DMS53 (cell line): ENCODE measurements around the gene KIAA1143.

Source experiments
- DNase-seq: peaks from one replicate; lab custom pipeline; 2025; lab: John Stamatoyannopoulos, UW

KIAA1143 gene

DNA sequence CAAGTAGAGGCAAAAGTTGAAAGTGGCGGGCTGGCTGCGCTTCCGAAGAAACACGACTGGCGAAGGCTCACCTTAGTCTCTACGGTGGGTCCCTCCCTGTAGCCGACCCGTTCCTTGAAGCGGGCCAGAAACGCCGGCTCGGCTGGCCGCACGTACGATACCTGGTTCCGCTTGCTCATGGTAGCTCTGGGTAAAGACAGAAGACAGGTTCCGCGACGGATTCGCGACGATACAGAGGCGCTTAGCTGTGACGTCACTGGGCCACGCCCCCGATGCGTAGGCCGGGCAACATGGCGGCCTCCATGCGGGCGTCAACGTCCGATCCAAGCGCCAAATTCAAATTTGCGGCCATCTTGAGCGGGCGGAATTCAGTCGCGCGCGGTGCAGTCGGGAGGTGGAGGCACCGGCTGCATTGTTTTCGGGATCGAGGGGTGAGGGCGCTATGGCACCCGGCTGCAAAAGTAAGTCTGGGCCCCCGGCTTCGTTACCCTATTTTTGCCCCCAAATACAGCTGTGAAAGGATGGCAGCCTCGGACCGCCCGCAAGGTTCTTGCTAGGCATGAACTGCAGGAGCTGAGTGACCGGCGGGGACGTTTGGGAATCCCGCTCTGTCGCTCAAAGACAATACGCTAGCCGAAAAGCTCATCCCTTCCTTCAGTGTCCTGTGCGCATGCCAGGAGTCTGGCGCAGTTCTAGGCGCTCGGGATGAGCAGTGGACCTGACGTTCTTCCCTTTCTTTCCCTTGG, at the start of gene KIAA1143, which contains the start of gene KIF15:
Gene KIAA1143, minus strand, starts transcription at position 196 of the 746 bp plus-strand sequence. Its CDS starts 17 bp downstream, at position 179.
Gene KIF15, plus strand, starts transcription at position 371 of the 746 bp plus-strand sequence. Its CDS starts 72 bp downstream, at position 443.
- peak; percentile 89 for DNase-seq

GRCh38 chr3:44805960-44806359, 44.5 kb upstream of the KIAA1143 start:
- no peak for DNase-seq

GRCh38 chr3:44803298-44803697, 41.9 kb upstream of the KIAA1143 start:
- no peak for DNase-seq

- DNase-seq = no peak
Observed at GRCh38 chr3:44802011-44802410, 40.6 kb upstream of the KIAA1143 start.

GRCh38 chr3:44795197-44795596, 33.8 kb upstream of the KIAA1143 start:
- no peak for DNase-seq

DNA sequence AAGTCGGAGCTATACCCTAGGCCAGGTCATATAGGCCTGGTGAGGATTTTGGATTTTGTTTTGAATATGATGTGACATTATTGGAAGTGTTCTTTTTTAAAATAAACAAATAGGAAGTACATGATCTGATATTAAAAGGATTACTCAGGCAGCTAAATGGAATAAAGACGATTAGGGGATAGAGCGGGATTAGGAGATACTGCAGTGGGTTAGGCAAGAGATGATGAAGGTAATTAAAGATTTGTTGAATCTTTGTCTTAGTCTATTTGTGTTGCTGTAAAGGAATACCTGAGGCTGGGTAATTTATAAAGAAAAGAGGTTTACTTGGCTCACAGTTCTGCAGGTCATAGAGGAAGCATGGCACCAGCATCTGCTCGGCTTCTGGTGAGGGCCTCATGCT, 21.5 kb upstream of the KIAA1143 start:
- no peak for DNase-seq

DNA sequence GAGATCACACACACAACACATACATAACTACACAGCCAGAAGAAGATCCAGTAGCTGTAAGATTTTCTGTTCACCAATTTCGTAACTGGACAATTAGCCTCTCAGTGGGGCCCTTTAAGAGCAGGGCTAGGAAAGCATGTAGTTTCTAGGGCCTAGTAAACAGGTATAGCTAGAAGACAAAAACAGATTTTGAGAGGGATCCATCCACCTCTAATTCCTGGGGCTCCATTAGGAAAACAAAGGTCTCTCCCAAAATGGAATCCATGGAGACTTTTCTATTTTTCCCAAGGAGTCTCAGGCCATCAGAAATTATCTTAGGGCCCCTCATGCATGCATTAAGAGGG, 10.7 kb upstream of the KIAA1143 start:
- no peak for DNase-seq

DNA sequence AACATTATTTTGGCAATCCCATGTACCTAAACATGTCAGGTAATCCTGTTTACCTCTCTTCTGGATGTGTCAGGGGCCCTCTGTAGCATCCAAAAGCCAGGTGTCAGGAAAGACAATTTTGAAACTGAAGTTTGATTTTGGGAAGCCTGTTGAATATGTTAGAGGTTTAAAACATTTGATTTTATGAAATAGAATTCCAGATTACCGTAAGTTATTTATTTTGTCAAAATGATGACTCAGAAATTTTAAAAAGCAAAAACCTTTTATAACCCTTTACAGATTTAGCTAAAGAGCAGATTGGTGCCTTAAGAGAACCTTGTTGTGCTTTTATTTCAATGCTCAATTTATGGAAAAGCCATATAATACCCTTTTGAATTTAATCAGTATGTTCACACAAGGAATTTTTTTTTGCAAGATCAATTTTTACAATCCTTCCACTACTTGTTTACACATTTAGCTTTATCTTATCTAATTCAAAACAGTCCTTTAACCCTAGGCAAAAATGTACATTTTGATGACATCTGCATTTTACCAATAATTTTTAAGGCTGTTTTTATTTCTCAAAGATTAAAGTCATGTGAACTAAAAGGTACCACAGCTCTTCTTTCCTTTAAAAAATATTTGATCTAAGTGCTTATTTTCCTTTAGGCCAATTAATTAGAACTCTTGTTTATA, 10.1 kb upstream of the KIAA1143 start:
- no peak for DNase-seq

DNA sequence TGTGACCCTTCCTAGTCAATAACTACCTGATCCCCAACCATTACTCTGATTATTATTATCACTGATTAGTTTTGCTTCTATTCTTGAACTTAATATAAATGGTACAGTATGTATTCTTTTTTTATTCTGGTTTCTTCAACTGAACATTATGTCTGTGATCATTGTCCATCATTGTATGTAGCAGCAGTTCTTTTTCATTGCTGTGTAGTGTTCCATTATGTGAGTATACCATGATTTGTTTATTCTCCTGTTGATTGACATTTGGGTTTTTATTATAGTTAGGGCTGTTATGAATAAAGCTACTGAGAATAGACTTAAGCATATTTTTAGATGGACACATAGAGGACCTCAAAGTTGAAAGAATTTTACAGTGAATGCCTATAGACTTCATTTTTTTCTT, 2.8 kb upstream of the KIAA1143 start:
- no peak for DNase-seq

DNA sequence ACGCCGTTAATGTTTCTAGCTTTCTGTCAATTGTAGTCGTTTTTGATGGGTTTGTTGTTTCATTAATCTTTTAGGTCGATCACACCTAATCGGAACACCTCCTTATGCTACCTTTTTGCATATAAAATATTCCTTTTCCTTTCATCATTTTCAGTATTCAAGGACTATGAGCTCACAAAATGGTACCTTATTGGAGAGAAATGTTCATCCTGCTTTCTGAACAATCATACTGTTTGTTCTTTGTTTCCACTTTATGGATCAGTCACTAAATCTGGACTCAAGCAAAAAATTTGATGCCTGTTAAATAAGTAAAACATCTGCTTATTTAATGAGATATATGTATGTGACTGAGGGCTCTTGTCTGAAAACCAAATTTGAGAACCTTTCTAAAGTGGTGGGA, 1.3 kb upstream of the KIAA1143 start:
- no peak for DNase-seq

GRCh38 chr3:44762170-44762677, 805 bp upstream of the KIAA1143 start:
- DNase-seq = no peak

GRCh38 chr3:44761101-44761423, 357 bp downstream of the KIAA1143 start:
- no peak for DNase-seq

DNA sequence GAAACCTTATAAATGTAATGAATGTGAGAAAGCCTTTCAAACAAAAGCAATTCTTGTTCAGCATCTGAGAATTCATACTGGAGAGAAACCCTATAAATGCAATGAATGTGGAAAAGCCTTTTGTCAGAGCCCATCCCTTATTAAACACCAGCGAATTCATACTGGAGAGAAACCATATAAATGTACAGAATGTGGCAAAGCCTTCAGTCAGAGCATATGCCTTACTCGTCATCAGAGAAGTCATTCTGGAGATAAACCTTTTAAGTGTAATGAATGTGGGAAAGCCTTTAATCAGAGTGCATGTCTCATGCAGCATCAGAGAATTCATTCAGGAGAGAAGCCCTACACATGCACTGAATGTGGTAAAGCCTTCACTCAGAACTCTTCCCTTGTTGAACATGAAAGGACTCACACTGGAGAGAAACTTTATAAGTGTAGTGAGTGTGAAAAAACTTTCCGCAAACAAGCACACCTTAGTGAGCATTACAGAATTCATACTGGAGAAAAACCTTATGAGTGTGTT, 26.7 kb downstream of the KIAA1143 start:
- DNase-seq = no peak

- peak; percentile 91 for DNase-seq
Observed at GRCh38 chr3:44729384-44729910, 32.0 kb downstream of the KIAA1143 start, which contains the start of gene ZNF501. Gene ZNF501, plus strand, starts transcription at chr3:44729635. Its CDS starts 4,787 bp downstream, at chr3:44734422.

- DNase-seq = no peak
Observed at GRCh38 chr3:44722103-44722401, 39.4 kb downstream of the KIAA1143 start.

- peak; percentile 4 for DNase-seq
Observed at GRCh38 chr3:44721231-44722102, 40.0 kb downstream of the KIAA1143 start.

- peak; percentile 87 for DNase-seq
Observed at GRCh38 chr3:44712455-44713075, 48.9 kb downstream of the KIAA1143 start, which contains the start of gene ZNF502. Gene ZNF502, plus strand, starts transcription at chr3:44712660. Its CDS starts 7,602 bp downstream, at chr3:44720262.
